ENCODE results near the gene JADE2.

GRCh38 chr5:134540747-134541733 is 15.6 kb downstream of the JADE2 start:
- TF ChIP-seq POLR2A (IDR thresholded peaks at IDR 0.05) (no peak), CTCF (IDR thresholded peaks at IDR 0.05) (no peak)
